ENCODE data around the gene HOXC10. TPM values are rescaled to one million over a fixed set of nuclear protein-coding genes. Genes with fewer than 3 reads are reported as not detected.

Gene HOXC10
- total and polyA plus RNA-seq, 2 donors (not counting 1 experiment from before 2014, with no cell fraction given) = not detected

GRCh38 chr12:53955036-53955775, 29.7 kb upstream of the HOXC10 start:
- H3K4me3 ChIP-seq (ENCODE audit: control extremely low read depth in 1 of 5, extremely low read depth in 1 of 5, insufficient read depth in 1 of 5, low read depth in 2 of 5, low read length in 4 of 5) = no peak overlapping the region
- 10% methylated on average over 77 of the region's 86 CpGs for WGBS (ENCODE audit: insufficient coverage)
- no peak overlapping the region for H3K4me3 Mint-ChIP-seq

DNA sequence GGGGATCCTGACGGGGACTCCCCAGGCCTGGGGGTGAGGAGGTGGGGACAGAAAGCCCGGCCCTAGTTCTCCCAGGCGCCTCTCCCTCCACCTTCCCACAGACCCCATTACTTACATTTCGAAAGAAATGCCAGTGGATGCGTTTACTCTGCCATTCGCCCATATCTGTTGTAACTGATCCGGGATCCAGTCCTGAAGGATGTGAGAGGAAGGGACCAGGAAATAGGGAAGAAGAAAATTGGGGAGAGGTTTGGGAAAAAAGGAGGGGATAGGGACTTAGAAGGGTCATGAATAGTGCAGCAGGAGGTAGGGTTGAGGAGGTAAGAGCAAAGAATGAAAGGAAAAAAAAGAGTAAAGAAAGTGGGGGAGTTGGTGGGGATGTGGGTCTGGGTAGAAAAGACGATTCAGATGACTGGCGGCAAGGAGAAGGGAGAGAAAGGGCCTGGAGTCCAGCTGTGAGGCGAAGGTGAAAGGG, 29.1 kb upstream of the HOXC10 start:
- H3K79me2 ChIP-seq (ENCODE audit: control insufficient read depth, insufficient read depth, low read length) = no peaks in the 10 kb centered on the region
- no peak overlapping the region for H3K9ac ChIP-seq (ENCODE audit: low read length)
- peaks cover 19% of the 10 kb centered on the region for H3K4me1 Mint-ChIP-seq
- peaks cover 0 to 99% (median 88%) of the 10 kb centered on the region in 4 experiments for H3K27me3 ChIP-seq (replicated peaks in 1 of 4; ENCODE audit: control extremely low read depth in 1 of 4, control insufficient read depth in 3 of 4, insufficient read depth in 4 of 4, low read length in 3 of 4)
- H4K20me1 ChIP-seq (ENCODE audit: control insufficient read depth, insufficient read depth, low read length, poor library complexity, severe bottlenecking) = no peaks in the 10 kb centered on the region
- H3K4me3 Mint-ChIP-seq = no peak overlapping the region
- intact Hi-C loops (cut with micrococcal nuclease) = no loop called here
- DNase-seq = peak; percentile 30
- ATAC-seq (ENCODE audit: low read depth) = no peak
- H3K4me3 ChIP-seq (ENCODE audit: control extremely low read depth in 1 of 5, extremely low read depth in 1 of 5, insufficient read depth in 1 of 5, low read depth in 2 of 5, low read length in 4 of 5) = no peak overlapping the region
- no peak overlapping the region for H3K4me2 ChIP-seq (replicated peaks; ENCODE audit: low read depth, low read length, poor library complexity, severe bottlenecking)
- H3K9me3 Mint-ChIP-seq (ENCODE audit: insufficient read depth) = no peaks in the 10 kb centered on the region
- no peak for TF ChIP-seq EZH2 (IDR thresholded peaks at IDR 0.05; ENCODE audit: borderline replicate concordance, insufficient read depth, low read depth, low read length, poor library complexity, severe bottlenecking)
- TF ChIP-seq, protein P1, sequence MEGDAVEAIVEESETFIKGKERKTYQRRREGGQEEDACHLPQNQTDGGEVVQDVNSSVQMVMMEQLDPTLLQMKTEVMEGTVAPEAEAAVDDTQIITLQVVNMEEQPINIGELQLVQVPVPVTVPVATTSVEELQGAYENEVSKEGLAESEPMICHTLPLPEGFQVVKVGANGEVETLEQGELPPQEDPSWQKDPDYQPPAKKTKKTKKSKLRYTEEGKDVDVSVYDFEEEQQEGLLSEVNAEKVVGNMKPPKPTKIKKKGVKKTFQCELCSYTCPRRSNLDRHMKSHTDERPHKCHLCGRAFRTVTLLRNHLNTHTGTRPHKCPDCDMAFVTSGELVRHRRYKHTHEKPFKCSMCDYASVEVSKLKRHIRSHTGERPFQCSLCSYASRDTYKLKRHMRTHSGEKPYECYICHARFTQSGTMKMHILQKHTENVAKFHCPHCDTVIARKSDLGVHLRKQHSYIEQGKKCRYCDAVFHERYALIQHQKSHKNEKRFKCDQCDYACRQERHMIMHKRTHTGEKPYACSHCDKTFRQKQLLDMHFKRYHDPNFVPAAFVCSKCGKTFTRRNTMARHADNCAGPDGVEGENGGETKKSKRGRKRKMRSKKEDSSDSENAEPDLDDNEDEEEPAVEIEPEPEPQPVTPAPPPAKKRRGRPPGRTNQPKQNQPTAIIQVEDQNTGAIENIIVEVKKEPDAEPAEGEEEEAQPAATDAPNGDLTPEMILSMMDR (IDR thresholded peaks at IDR 0.05) = no peak
- H3K27me3 Mint-ChIP-seq = peaks cover 76% of the 10 kb centered on the region
- H3K27ac ChIP-seq (ENCODE audit: low read length in 2 of 2) = no peak overlapping the region
- no peaks in the 10 kb centered on the region for H3K36me3 ChIP-seq (replicated peaks in 1 of 2; ENCODE audit: control extremely low read depth in 1 of 2, control insufficient read depth in 1 of 2, extremely low read depth in 1 of 2, insufficient read depth in 2 of 2, low read length in 1 of 2)
- peaks cover 0 to 87% (median 11%) of the 10 kb centered on the region in 3 donors for H3K9me3 ChIP-seq (ENCODE audit: control extremely low read depth in 1 of 3, control insufficient read depth in 2 of 3, insufficient read depth in 1 of 3, low read length in 2 of 3)
- ChIA-PET POLR2A (no interaction called here), CTCF (no interaction called here)
- H3K4me1 ChIP-seq (ENCODE audit: control insufficient read depth in 2 of 2, insufficient read depth in 2 of 2, low read length in 2 of 2) = peaks cover 16 to 48% of the 10 kb centered on the region in 2 donors
- H2AFZ ChIP-seq (ENCODE audit: insufficient read depth, low read depth, low read length, poor library complexity, severe bottlenecking) = no peak overlapping the region
- H3K27ac Mint-ChIP-seq = peak overlapping the region; percentile 61
- 13% methylated on average over 5 of the region's 10 CpGs for WGBS (ENCODE audit: insufficient coverage)

More at GRCh38 chr12:53955036-53955775, 29.7 kb upstream of the HOXC10 start:
- no peak overlapping the region for H3K27ac Mint-ChIP-seq
- ChIA-PET CTCF (no interaction called here), POLR2A (no interaction called here)
- Histone ChIP-seq H2AFZ (ENCODE audit: insufficient read depth, low read depth, low read length, poor library complexity, severe bottlenecking) (no peak overlapping the region), H3K4me1 (ENCODE audit: control insufficient read depth in 2 of 2, insufficient read depth in 2 of 2, low read length in 2 of 2) (peaks cover 14 to 46% of the 10 kb centered on the region in 2 donors), H3K9me3 (ENCODE audit: control extremely low read depth in 1 of 3, control insufficient read depth in 2 of 3, insufficient read depth in 1 of 3, low read length in 2 of 3) (peaks cover 0 to 87% (median 11%) of the 10 kb centered on the region in 3 donors), H4K20me1 (ENCODE audit: control insufficient read depth, insufficient read depth, low read length, poor library complexity, severe bottlenecking) (no peaks in the 10 kb centered on the region), H3K27ac (ENCODE audit: low read length in 2 of 2) (no peak overlapping the region), H3K36me3 (replicated peaks in 1 of 2; ENCODE audit: control extremely low read depth in 1 of 2, control insufficient read depth in 1 of 2, extremely low read depth in 1 of 2, insufficient read depth in 2 of 2, low read length in 1 of 2) (no peaks in the 10 kb centered on the region), H3K27me3 (replicated peaks in 1 of 4; ENCODE audit: control extremely low read depth in 1 of 4, control insufficient read depth in 3 of 4, insufficient read depth in 4 of 4, low read length in 3 of 4) (peaks cover 0 to 99% (median 88%) of the 10 kb centered on the region in 4 experiments), H3K79me2 (ENCODE audit: control insufficient read depth, insufficient read depth, low read length) (no peaks in the 10 kb centered on the region), H3K9ac (ENCODE audit: low read length) (no peak overlapping the region), H3K4me2 (replicated peaks; ENCODE audit: low read depth, low read length, poor library complexity, severe bottlenecking) (no peak overlapping the region)
- DNase-seq = peak; percentile 35
- H3K4me1 Mint-ChIP-seq = peaks cover 17% of the 10 kb centered on the region
- no peak for ATAC-seq (ENCODE audit: low read depth)
- intact Hi-C loops (cut with micrococcal nuclease) = no loop called here
- H3K9me3 Mint-ChIP-seq (ENCODE audit: insufficient read depth) = no peaks in the 10 kb centered on the region
- TF ChIP-seq EZH2 (IDR thresholded peaks at IDR 0.05; ENCODE audit: borderline replicate concordance, insufficient read depth, low read depth, low read length, poor library complexity, severe bottlenecking) = no peak
- TF ChIP-seq, protein P1 (IDR thresholded peaks at IDR 0.05) = no peak
- peaks cover 75% of the 10 kb centered on the region for H3K27me3 Mint-ChIP-seq
